Inflammatory macrophage treated with lipopolysaccharide for 4 hours (primary cell): ENCODE measurements around the gene C1RL.

ENCODE experiments used
- DNase-seq: peaks from one replicate; pipeline ENCODE4 v3.0.0-alpha.2; 2020

Gene C1RL

GRCh38 chr12:7091660-7092228 lies 17.3 kb downstream of the C1RL start:
- DNase-seq, result no peak

GRCh38 chr12:7091171-7091570 lies 17.8 kb downstream of the C1RL start:
- DNase-seq, result no peak

- DNase-seq, result no peak
Measured at GRCh38 chr12:7090222-7090998, 18.6 kb downstream of the C1RL start.

GRCh38 chr12:7089196-7089871 lies 19.7 kb downstream of the C1RL start:
- no peak for DNase-seq

- no peak for DNase-seq
Measured at GRCh38 chr12:7083125-7083524, 25.9 kb downstream of the C1RL start.

GRCh38 chr12:7081037-7081436 lies 28.0 kb downstream of the C1RL start:
- DNase-seq, result no peak

- DNase-seq, result no peak
Measured at GRCh38 chr12:7079826-7080125, 29.2 kb downstream of the C1RL start.

- DNase-seq, result no peak
Measured at GRCh38 chr12:7078163-7078562, 30.9 kb downstream of the C1RL start.

GRCh38 chr12:7076493-7076892 lies 32.5 kb downstream of the C1RL start:
- no peak for DNase-seq

- DNase-seq, result no peak
Measured at GRCh38 chr12:7075939-7076338, 33.1 kb downstream of the C1RL start.

- no peak for DNase-seq
Measured at GRCh38 chr12:7075518-7075917, 33.5 kb downstream of the C1RL start.

- no peak for DNase-seq
Measured at GRCh38 chr12:7073946-7074345, 35.1 kb downstream of the C1RL start.

- no peak for DNase-seq
Measured at GRCh38 chr12:7072554-7072953, 36.5 kb downstream of the C1RL start.

- DNase-seq, result no peak
Measured at GRCh38 chr12:7072035-7072434, 37.0 kb downstream of the C1RL start.

GRCh38 chr12:7069386-7069785 lies 39.6 kb downstream of the C1RL start:
- no peak for DNase-seq

- no peak for DNase-seq
Measured at GRCh38 chr12:7068994-7069346, 40.0 kb downstream of the C1RL start.

GRCh38 chr12:7068240-7068993 lies 40.6 kb downstream of the C1RL start:
- DNase-seq, result no peak

GRCh38 chr12:7067096-7067495 lies 41.9 kb downstream of the C1RL start:
- no peak for DNase-seq

GRCh38 chr12:7066596-7066995 lies 42.4 kb downstream of the C1RL start:
- DNase-seq, result no peak

- DNase-seq, result no peak
Measured at GRCh38 chr12:7065073-7065623, 43.9 kb downstream of the C1RL start.

GRCh38 chr12:7064516-7064915 lies 44.5 kb downstream of the C1RL start:
- DNase-seq, result no peak

- DNase-seq, result no peak
Measured at GRCh38 chr12:7061596-7061995, 47.4 kb downstream of the C1RL start.

GRCh38 chr12:7061138-7061537 lies 47.9 kb downstream of the C1RL start:
- DNase-seq, result no peak
